ENCODE measurements around the gene ZBTB46. TPM values are rescaled to one million over a fixed set of nuclear protein-coding genes. Genes with fewer than 3 reads are reported as not detected.
A peak's percentile ranks its signal among the peaks of the same experiment; 100 is the strongest.

The ZBTB46 gene
- total RNA-seq, 1 donor from 2014 or later, result 67.1 TPM

GRCh38 chr20:63839620-63840019, 8.6 kb upstream of the ZBTB46 start:
- no peak for DNase-seq (ENCODE audit: low read depth in 2 of 2)

GRCh38 chr20:63837479-63837878, 6.4 kb upstream of the ZBTB46 start:
- no peak for DNase-seq (ENCODE audit: low read depth in 2 of 2)

GRCh38 chr20:63836458-63837344, 5.6 kb upstream of the ZBTB46 start:
- no peak for DNase-seq (ENCODE audit: low read depth in 2 of 2)

GRCh38 chr20:63835021-63835858, 4.2 kb upstream of the ZBTB46 start:
- peak; percentile 89 for DNase-seq (ENCODE audit: low read depth in 2 of 2)

- DNase-seq (ENCODE audit: low read depth in 2 of 2), result no peak
Measured at GRCh38 chr20:63834491-63834880, 3.4 kb upstream of the ZBTB46 start.

GRCh38 chr20:63833776-63834490, 2.9 kb upstream of the ZBTB46 start:
- DNase-seq (ENCODE audit: low read depth in 2 of 2), result no peak

- peak in 1 of 2 donors; percentile 60 for DNase-seq (ENCODE audit: low read depth in 2 of 2)
Measured at GRCh38 chr20:63831993-63832686, 1.1 kb upstream of the ZBTB46 start.

GRCh38 chr20:63831646-63831992, 555 bp upstream of the ZBTB46 start:
- no peak for DNase-seq (ENCODE audit: low read depth in 2 of 2)

GRCh38 chr20:63829945-63830835, 874 bp downstream of the ZBTB46 start:
- peak in 1 of 2 donors; percentile 48 for DNase-seq (ENCODE audit: low read depth in 2 of 2)

- no peak for DNase-seq (ENCODE audit: low read depth in 2 of 2)
Measured at GRCh38 chr20:63829603-63829944, 1.5 kb downstream of the ZBTB46 start.

GRCh38 chr20:63828951-63829350, 2.1 kb downstream of the ZBTB46 start:
- no peak for DNase-seq (ENCODE audit: low read depth in 2 of 2)

- DNase-seq (ENCODE audit: low read depth in 2 of 2), result no peak
Measured at GRCh38 chr20:63828545-63828944, 2.5 kb downstream of the ZBTB46 start.

- no peak for DNase-seq (ENCODE audit: low read depth in 2 of 2)
Measured at GRCh38 chr20:63828124-63828523, 2.9 kb downstream of the ZBTB46 start.

- no peak for DNase-seq (ENCODE audit: low read depth in 2 of 2)
Measured at GRCh38 chr20:63826753-63827152, 4.3 kb downstream of the ZBTB46 start.

GRCh38 chr20:63825331-63826118, 5.5 kb downstream of the ZBTB46 start:
- no peak for DNase-seq (ENCODE audit: low read depth in 2 of 2)

GRCh38 chr20:63823691-63824311, 7.3 kb downstream of the ZBTB46 start:
- DNase-seq (ENCODE audit: low read depth in 2 of 2), result no peak

- DNase-seq (ENCODE audit: low read depth in 2 of 2), result peak in 1 of 2 donors; percentile 22
Measured at GRCh38 chr20:63822276-63822696, 8.8 kb downstream of the ZBTB46 start.

- no peak for DNase-seq (ENCODE audit: low read depth in 2 of 2)
Measured at GRCh38 chr20:63821811-63822210, 9.3 kb downstream of the ZBTB46 start.

All from dermis microvascular lymphatic vessel endothelial cell (primary cell).